DOHH2 (cell line): ENCODE results near the gene ALOX12B.

Experiments used
- H3F3A ChIP-seq: fragments of 200-600 bp; sonication (generic), shearing (Covaris generic); 2 replicates; pipeline ENCODE4 v1.6.0; 2016; ENCODE audit warnings: antibody characterized with exemption, mild to moderate bottlenecking; ENCODE audit not compliant: control insufficient read depth, insufficient read depth
- H3K27ac ChIP-seq: fragments of 200-600 bp; sonication (generic); 2 replicates; pipeline ENCODE4 v1.5.1; 2014; ENCODE audit warnings: low read depth, mild to moderate bottlenecking, low read length, moderate library complexity
- H3K27me3 ChIP-seq: fragments of 200-600 bp; sonication (generic); 2 replicates; pipeline ENCODE4 v1.6.1; 2014; ENCODE audit warnings: mild to moderate bottlenecking, low read length, mixed read lengths; ENCODE audit not compliant: control insufficient read depth
- H3K36me3 ChIP-seq: fragments of 200-600 bp; sonication (generic); 2 replicates; pipeline ENCODE4 v1.6.1; 2014; ENCODE audit warnings: mild to moderate bottlenecking, low read length, moderate library complexity, mixed read lengths; ENCODE audit not compliant: control insufficient read depth
- H3K4me1 ChIP-seq: fragments of 200-600 bp; sonication (generic); 2 replicates; pipeline ENCODE4 v1.6.1; 2014; ENCODE audit warnings: mild to moderate bottlenecking, low read length, mixed read lengths; ENCODE audit not compliant: control insufficient read depth
- H3K4me2 ChIP-seq: fragments of 200-600 bp; sonication (generic); 2 replicates; pipeline ENCODE4 v1.6.0; 2014; ENCODE audit warnings: mild to moderate bottlenecking, low read length, moderate library complexity
- H3K4me3 ChIP-seq: fragments of 200-600 bp; sonication (generic); 2 replicates; pipeline ENCODE4 v1.5.1; 2014; ENCODE audit warnings: mild to moderate bottlenecking, low read length, mixed read lengths
- H3K79me2 ChIP-seq: fragments of 200-600 bp; sonication (generic); 2 replicates; pipeline ENCODE4 v1.6.1; 2014; ENCODE audit warnings: mild to moderate bottlenecking, low read length, mixed read lengths; ENCODE audit not compliant: control insufficient read depth
- H3K9me2 ChIP-seq: fragments of 200-600 bp; sonication (generic); replicated peaks from 2 replicates; pipeline ENCODE4 v1.6.1; 2014; ENCODE audit warnings: mild to moderate bottlenecking, low read length, mixed read lengths; ENCODE audit not compliant: control insufficient read depth
- H3K9me3 ChIP-seq: fragments of 200-600 bp; sonication (generic); 2 replicates; pipeline ENCODE4 v1.6.1; 2014; ENCODE audit warnings: antibody characterized with exemption, low read length, mixed read lengths; ENCODE audit not compliant: control insufficient read depth, insufficient read depth
- H4K20me1 ChIP-seq: fragments of 200-600 bp; sonication (generic); 2 replicates; pipeline ENCODE4 v1.6.0; 2014; ENCODE audit warnings: low read depth, mild to moderate bottlenecking, antibody characterized with exemption, low read length, moderate library complexity; ENCODE audit not compliant: control insufficient read depth, insufficient read depth
- EZH2phosphoT487 ChIP-seq: fragments of 200-600 bp; sonication (generic); IDR thresholded peaks from 2 replicates; pipeline ENCODE4 v1.6.1; 2017; ENCODE audit warnings: borderline replicate concordance, mild to moderate bottlenecking, antibody characterized with exemption, low read length, moderate library complexity, mixed read lengths
- TF ChIP-seq, protein P1 (sequence below): fragments of 200-600 bp; sonication (generic); IDR thresholded peaks from one replicate; pipeline ENCODE4 v1.5.1; 2014; ENCODE audit warnings: antibody characterized with exemption, mild to moderate bottlenecking, low read depth, low read length; ENCODE audit not compliant: poor library complexity, severe bottlenecking

Gene ALOX12B

DNA sequence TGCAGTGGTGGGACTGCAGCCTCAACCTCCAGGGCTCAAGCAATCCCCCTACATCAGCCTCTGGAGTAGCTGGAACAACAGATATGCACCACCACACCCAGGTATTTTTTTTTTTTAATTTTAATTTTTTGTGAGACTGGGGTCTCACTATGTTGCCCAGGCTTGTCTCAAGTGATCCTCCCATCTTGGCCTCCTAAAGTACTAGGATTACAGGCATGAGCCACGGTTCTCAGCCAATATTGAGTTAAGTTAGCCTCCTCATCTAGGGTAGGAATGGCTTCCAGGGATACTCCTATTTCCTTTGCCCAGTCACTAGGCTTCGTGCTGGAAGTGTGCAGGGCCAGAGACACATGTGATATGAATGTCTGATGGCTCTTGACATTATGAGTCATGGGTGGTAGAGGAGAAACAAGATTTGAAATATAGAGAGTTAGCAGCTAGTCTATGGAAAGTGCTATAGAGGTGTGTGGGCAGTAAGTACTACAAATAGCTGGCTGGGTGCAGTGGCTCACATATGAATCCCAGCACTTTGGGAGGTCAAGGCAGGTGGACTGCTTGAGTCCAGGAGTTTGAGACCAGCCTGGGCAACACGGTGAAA lies 44.4 kb upstream of the ALOX12B start:
- peaks cover 5% of the 10 kb centered on the region for H3K4me1 ChIP-seq

DNA sequence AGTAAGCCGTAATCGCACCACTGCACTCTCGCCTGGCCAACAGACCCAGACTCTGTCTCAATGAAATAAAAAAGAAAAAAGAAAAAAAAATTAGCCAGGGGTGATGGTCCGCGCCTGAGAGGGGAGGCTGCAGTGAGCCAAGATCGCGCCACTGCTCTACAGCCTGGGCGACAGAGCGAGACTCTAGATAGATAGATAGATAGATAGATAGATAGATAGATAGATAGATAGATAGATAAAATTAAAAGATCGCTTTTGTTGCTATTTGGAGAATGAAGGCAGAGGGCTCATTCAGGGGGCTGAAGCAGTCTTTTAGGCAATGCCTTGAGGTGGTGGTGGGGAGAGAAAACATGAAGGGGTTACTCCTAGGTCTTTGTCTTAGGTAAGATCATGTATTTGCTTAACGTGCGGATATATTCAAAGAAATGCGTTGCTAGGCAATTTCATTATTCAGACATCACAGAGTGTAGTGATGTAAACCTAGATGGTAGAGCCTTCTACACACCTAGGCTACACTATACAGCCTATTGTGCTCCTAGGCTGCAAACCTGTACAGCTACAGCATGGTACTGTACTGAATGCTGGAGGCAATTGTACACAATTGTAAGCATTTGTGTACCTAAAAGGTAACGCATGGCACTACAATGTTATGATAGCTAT lies 40.7 kb upstream of the ALOX12B start:
- Histone ChIP-seq H3K9me3 (no peaks in the 10 kb centered on the region), H3K4me1 (peaks cover 31% of the 10 kb centered on the region), H3K9me2 (no peaks in the 10 kb centered on the region), H3K27me3 (peaks cover 52% of the 10 kb centered on the region), H4K20me1 (0 out of 2 replicates have a peak, but pooled peaks cover 7% of the 10 kb centered on the region), H3F3A (peaks cover 11% of the 10 kb centered on the region), H3K79me2 (no peaks in the 10 kb centered on the region), H3K4me3 (no peak overlapping the region), H3K27ac (no peak overlapping the region), H3K36me3 (no peaks in the 10 kb centered on the region), H3K4me2 (no peak overlapping the region)
- TF ChIP-seq, protein P1, sequence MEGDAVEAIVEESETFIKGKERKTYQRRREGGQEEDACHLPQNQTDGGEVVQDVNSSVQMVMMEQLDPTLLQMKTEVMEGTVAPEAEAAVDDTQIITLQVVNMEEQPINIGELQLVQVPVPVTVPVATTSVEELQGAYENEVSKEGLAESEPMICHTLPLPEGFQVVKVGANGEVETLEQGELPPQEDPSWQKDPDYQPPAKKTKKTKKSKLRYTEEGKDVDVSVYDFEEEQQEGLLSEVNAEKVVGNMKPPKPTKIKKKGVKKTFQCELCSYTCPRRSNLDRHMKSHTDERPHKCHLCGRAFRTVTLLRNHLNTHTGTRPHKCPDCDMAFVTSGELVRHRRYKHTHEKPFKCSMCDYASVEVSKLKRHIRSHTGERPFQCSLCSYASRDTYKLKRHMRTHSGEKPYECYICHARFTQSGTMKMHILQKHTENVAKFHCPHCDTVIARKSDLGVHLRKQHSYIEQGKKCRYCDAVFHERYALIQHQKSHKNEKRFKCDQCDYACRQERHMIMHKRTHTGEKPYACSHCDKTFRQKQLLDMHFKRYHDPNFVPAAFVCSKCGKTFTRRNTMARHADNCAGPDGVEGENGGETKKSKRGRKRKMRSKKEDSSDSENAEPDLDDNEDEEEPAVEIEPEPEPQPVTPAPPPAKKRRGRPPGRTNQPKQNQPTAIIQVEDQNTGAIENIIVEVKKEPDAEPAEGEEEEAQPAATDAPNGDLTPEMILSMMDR: no peak
- TF ChIP-seq EZH2phosphoT487: no peak

More for the DNA sequence above, 44.4 kb upstream of the ALOX12B start:
- TF ChIP-seq, protein P1: no peak
- TF ChIP-seq EZH2phosphoT487: no peak
- Histone ChIP-seq H3K4me3 (no peak overlapping the region), H3F3A (peaks cover 6% of the 10 kb centered on the region), H3K9me2 (no peaks in the 10 kb centered on the region), H3K79me2 (no peaks in the 10 kb centered on the region), H3K27me3 (peaks cover 30% of the 10 kb centered on the region), H3K36me3 (no peaks in the 10 kb centered on the region), H3K9me3 (no peaks in the 10 kb centered on the region), H4K20me1 (no peaks in the 10 kb centered on the region), H3K27ac (no peak overlapping the region), H3K4me2 (no peak overlapping the region)

- no peaks in the 10 kb centered on the region for H3K9me3 ChIP-seq
These were observed 39.1 kb upstream of the ALOX12B start for GRCh38 chr17:8126491-8127066.

More at GRCh38 chr17:8126491-8127066, 39.1 kb upstream of the ALOX12B start:
- Histone ChIP-seq H3K4me3 (peak overlapping the region; percentile 80), H3K4me2 (peak overlapping the region; percentile 98), H3K27me3 (peaks cover 63% of the 10 kb centered on the region), H3K27ac (no peak overlapping the region), H3F3A (peaks cover 13% of the 10 kb centered on the region), H3K79me2 (no peaks in the 10 kb centered on the region), H4K20me1 (0 out of 2 replicates have a peak, but pooled peaks cover 7% of the 10 kb centered on the region), H3K36me3 (no peaks in the 10 kb centered on the region), H3K4me1 (peaks cover 48% of the 10 kb centered on the region), H3K9me2 (no peaks in the 10 kb centered on the region)
- TF ChIP-seq EZH2phosphoT487: peak; percentile 46; the same call in 1 of the 2 replicates
- TF ChIP-seq, protein P1: no peak
